GM18909 (cell line): Measurements from ENCODE around the gene ZNF652.
"Not testable (repeated sequence)": the region's sequence is repeated elsewhere in the genome, so short reads cannot be mapped to it uniquely, and the experiment has no call there.

ENCODE experiments used
- ATAC-seq: cut with Tn5 transposase; IDR thresholded peaks from one replicate; pipeline ENCODE4 v1.9.1; 2021; ENCODE audit warnings: mild to moderate bottlenecking; ENCODE audit not compliant: unreplicated experiment, poor library complexity

ZNF652 gene

DNA sequence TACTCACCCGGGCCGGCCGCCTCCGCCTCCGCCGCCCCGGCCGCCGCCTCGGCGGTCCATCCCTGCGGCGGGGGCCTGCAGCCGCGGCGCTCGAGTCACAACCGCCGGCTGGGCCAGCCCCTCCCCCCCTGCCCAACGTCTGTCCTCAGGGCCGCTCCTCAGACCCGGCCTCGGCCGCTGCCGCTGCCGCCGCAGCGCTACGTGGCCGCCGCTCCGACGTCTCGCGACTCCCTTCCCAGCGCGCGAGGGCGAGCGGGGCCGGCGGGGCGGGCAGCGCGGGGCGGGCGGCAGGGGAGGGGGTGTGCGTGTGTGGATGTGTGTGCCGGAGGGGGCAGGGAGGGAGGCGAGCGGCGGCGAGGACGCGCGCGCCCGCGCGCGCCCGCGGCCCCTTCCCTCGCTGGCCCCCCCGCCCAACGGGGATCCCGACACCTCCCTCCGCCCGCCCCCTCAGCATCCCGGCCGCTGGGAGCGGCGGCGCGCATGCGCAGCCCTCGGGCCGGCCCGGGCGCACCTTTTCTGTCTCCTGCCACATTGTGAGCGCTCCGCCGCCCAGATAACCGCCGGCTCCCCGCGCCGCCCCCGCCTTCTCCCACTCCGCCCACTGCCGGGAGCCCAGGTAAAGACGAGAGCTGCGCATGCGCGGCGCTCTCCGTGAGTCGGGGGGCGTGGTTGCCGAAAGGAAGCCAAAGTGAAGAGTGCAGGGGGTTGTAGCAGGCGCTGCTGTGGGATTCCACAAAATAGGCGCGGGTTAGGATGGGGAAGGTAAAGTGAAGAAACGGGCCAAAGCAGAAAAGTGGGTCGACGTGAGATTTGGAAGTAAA is at the start of gene ZNF652:
Gene ZNF652, minus strand, starts transcription at position 349 of the 821 bp plus-strand sequence. CDS start 44,525 bp downstream, outside the sequence.
- peak; percentile 61 for ATAC-seq

GRCh38 chr17:49409066-49409465 is 47.0 kb upstream of the ZNF652 start:
- no peak for ATAC-seq

GRCh38 chr17:49407981-49408501 is 46.0 kb upstream of the ZNF652 start:
- peak; percentile 76 for ATAC-seq

GRCh38 chr17:49407086-49407485 is 45.0 kb upstream of the ZNF652 start:
- no peak for ATAC-seq

- no peak for ATAC-seq
Measured at GRCh38 chr17:49406421-49407061, 44.5 kb upstream of the ZNF652 start.

GRCh38 chr17:49404906-49405305 is 42.9 kb upstream of the ZNF652 start:
- no peak for ATAC-seq

DNA sequence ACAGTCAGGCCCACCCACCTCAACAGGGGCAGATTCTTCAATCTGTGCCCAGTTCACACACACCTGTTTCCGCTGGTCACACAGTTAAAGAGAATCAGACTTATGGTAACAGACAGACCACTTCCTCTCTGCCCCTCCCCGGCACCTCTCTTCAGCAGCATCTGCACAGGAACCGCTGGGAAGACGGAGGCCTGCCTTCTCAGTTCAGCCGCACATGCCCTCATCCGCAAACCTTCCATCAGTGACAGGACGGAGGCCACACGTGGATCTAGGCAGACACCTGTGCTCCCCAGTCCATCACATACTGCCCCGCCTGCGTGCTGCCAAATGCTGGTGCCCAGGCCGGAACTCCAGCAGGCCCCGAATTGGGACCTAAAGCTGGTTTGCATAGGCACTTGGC is 42.3 kb upstream of the ZNF652 start:
- no peak for ATAC-seq

GRCh38 chr17:49403514-49404289 is 41.7 kb upstream of the ZNF652 start:
- no peak for ATAC-seq

DNA sequence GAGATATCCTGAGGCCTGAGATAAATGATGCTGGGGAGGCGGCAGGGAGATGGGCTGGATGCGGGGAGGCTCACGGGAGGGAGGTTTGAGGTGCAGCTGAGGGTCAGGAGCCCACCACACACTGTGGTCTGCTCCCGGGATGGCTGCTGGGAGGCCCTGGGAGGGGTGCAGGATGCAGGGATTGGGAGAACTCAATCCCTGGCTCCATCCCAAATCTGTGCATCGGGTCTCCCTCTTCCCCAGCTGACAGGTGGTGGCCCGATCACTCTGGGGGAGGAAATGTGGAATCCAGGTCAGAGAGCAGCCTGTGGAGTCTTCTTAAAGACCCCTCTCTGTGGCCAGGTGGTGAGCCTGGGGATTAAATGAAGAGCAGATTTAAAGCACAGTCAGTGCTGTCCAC is 40.7 kb upstream of the ZNF652 start:
- ATAC-seq: no peak

DNA sequence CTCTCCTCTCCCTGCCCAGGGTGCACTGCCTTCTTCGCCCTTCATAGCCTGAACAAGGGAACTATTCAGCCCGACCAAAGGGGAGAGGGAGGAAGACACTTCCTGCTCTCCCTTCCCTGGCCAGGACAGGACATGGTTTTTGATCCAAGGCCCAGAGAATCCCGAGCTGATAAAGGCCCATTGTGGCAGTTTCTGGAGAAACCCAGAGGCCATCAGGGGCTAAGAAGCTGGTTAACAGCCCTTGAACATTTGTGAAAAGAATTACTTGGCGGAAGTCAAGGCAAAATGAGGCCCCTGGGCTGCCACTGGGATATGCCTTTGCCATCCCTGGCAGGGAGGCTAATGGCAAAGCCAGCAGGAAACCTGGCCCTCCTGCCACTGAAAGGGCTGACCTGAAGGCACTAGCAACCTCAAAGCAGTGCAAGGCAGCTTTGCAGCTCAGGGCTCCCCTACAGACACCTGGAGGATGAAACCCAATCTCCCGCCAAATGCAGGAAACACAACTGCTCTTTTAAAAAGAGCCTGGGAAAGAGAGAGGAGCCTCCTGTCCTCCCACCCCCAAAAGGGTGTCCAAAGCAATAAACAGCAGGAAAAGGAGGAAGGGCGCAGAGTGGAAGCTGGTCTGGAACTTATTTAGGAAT is 40.0 kb upstream of the ZNF652 start:
- ATAC-seq: no peak

DNA sequence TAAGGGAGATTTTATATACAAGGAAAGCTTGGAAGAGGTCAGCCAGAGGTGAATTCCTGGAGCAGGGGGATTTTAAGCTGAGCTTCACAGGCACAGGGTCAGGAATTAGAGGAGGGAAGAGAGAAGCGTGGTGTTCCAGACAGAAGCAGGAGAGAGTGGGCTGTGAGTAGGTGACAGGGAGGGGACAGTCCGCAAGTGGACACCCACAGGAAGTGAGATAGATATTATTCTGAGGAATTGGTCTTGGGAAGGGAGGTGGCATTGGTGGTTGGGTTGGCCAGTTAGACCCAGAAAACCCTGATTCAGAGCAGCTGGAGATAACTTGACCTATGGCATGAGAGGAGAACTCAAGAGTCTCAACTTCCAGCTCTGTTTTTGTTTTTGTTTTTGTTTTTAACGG is 37.9 kb upstream of the ZNF652 start:
- no peak for ATAC-seq

- ATAC-seq: no peak
Measured at GRCh38 chr17:49397586-49397985, 35.5 kb upstream of the ZNF652 start.

GRCh38 chr17:49393491-49394255 is 31.6 kb upstream of the ZNF652 start:
- no peak for ATAC-seq

- peak; percentile 34 for ATAC-seq
Measured at GRCh38 chr17:49390548-49391324, 28.7 kb upstream of the ZNF652 start.

- ATAC-seq: not testable (repeated sequence)
Measured at GRCh38 chr17:49389514-49390347, 27.7 kb upstream of the ZNF652 start.

GRCh38 chr17:49388692-49389513 is 26.9 kb upstream of the ZNF652 start:
- ATAC-seq: no peak

DNA sequence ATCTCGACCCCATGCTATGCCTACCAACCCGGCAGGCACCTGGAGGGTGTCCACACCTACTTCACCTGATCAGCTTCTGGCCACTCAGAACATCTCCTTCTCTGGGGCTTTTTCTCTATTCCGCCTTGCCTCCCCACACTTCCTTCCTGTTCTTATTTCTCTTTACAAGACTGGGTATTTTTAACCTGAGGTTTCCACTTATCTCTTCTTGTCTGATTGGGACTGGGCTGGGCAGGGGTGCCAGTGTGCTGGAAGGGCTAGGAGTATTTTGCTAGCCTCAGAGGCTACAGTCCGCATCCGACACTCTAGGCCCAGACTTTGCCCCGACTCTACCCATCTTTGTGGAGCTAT is 26.2 kb upstream of the ZNF652 start:
- ATAC-seq: peak; percentile 61
